Large intestine (tissue), 3 donors: ENCODE results near the gene KCNG2. TPM values are rescaled to one million over a fixed set of nuclear protein-coding genes. Genes with fewer than 3 reads are reported as not detected.

Source experiments
- DNase-seq, 2 donors: peaks; one replicate each; pipeline versions ENCODE4 v3.0.0 to v3.0.0-alpha.2; 2013
- H3K27ac ChIP-seq: one replicate; pipeline ENCODE4 v1.5.1; 2013; ENCODE audit warnings: low read length
- H3K27me3 ChIP-seq: 2 replicates; pipeline ENCODE4 v1.6.1; 2013; ENCODE audit warnings: low read length; ENCODE audit not compliant: control insufficient read depth, insufficient read depth
- H3K36me3 ChIP-seq: 2 replicates; pipeline ENCODE4 v1.6.1; 2013; ENCODE audit warnings: low read length; ENCODE audit not compliant: control insufficient read depth, insufficient read depth
- H3K4me1 ChIP-seq: one replicate; pipeline ENCODE4 v1.6.1; 2013; ENCODE audit warnings: low read length; ENCODE audit not compliant: control insufficient read depth, insufficient read depth
- H3K4me3 ChIP-seq: one replicate; pipeline ENCODE4 v1.5.1; 2013; ENCODE audit warnings: low read length
- H3K9me3 ChIP-seq: one replicate; pipeline ENCODE4 v1.6.1; 2013; ENCODE audit warnings: mild to moderate bottlenecking, low read depth, low read length, moderate library complexity; ENCODE audit not compliant: control insufficient read depth
- whole genome bisulfite sequencing: methylation state at CpG from one replicate; pipeline ENCODE4 v1.1.5; 2013; ENCODE audit warnings: low lambda C conversion rate; ENCODE audit not compliant: insufficient coverage; 5-methylcytosine and 5-hydroxymethylcytosine counted together
- polyA plus RNA-seq: library from polyadenylated mRNA; unstranded; fragments of 120-200 nt; gene quantifications from one replicate; pipeline ENCODE4 v1.2.1, GENCODE V29; 2013

The KCNG2 gene
- polyA plus RNA-seq, 1 donor, result 0.46 TPM

- no peaks in the 10 kb centered on the region for H3K27me3 ChIP-seq
- H3K4me1 ChIP-seq, result no peaks in the 10 kb centered on the region
- no peak overlapping the region for H3K4me3 ChIP-seq
- DNase-seq, result no peak
- peaks cover 36% of the 10 kb centered on the region for H3K36me3 ChIP-seq
- no peak overlapping the region for H3K27ac ChIP-seq
- 100% methylated on average over 1 of the region's 25 CpGs for WGBS
- peaks cover 58% of the 10 kb centered on the region for H3K9me3 ChIP-seq
These were observed 120.3 kb downstream of the KCNG2 start for GRCh38 chr18:79917853-79918614.

DNA sequence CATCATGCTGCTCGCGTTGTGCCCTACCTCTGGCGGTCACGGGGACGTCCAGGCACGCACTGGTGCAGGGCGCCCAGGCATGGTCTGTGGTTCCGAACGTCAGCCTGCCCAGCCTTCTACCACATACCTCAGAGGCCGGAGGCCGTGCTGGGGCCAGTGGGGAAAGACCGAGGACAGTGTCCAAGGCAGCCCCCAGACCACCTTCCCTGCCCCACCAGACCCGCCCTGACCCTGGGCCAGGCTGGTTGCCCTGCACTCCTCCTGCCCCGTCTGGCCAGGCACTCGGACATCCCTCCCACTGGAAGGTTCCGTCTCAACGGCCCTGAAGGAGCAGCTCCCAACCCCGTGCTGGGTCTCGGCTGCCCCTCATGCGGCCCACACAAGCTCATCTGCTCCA lies 120.9 kb downstream of the KCNG2 start:
- no CpG with 5 or more reads among the region's 20 CpGs for WGBS
- Histone ChIP-seq H3K36me3 (peaks cover 36% of the 10 kb centered on the region), H3K4me1 (no peaks in the 10 kb centered on the region), H3K9me3 (peaks cover 59% of the 10 kb centered on the region), H3K4me3 (no peak overlapping the region), H3K27ac (no peak overlapping the region), H3K27me3 (no peaks in the 10 kb centered on the region)
- DNase-seq, result no peak

GRCh38 chr18:79919089-79919488 lies 121.4 kb downstream of the KCNG2 start:
- H3K27me3 ChIP-seq, result no peaks in the 10 kb centered on the region
- H3K27ac ChIP-seq, result no peak overlapping the region
- no peak overlapping the region for H3K4me3 ChIP-seq
- H3K9me3 ChIP-seq, result peaks cover 62% of the 10 kb centered on the region
- no peaks in the 10 kb centered on the region for H3K4me1 ChIP-seq
- peaks cover 36% of the 10 kb centered on the region for H3K36me3 ChIP-seq
- 100% methylated on average over 4 of the region's 19 CpGs for WGBS
- DNase-seq, result no peak

- 100% methylated on average over 2 of the region's 24 CpGs for WGBS
- H3K27ac ChIP-seq, result no peak overlapping the region
- no peak overlapping the region for H3K4me3 ChIP-seq
- H3K27me3 ChIP-seq, result no peaks in the 10 kb centered on the region
- peaks cover 22% of the 10 kb centered on the region for H3K36me3 ChIP-seq
- H3K4me1 ChIP-seq, result no peaks in the 10 kb centered on the region
- H3K9me3 ChIP-seq, result peaks cover 45% of the 10 kb centered on the region
- no peak for DNase-seq
These were observed 124.5 kb downstream of the KCNG2 start for GRCh38 chr18:79921984-79922965.

GRCh38 chr18:79922971-79923411 lies 125.3 kb downstream of the KCNG2 start:
- Histone ChIP-seq H3K36me3 (peaks cover 22% of the 10 kb centered on the region), H3K9me3 (peaks cover 45% of the 10 kb centered on the region), H3K27me3 (no peaks in the 10 kb centered on the region), H3K4me3 (no peak overlapping the region), H3K27ac (no peak overlapping the region), H3K4me1 (no peaks in the 10 kb centered on the region)
- no CpG with 5 or more reads among the region's 17 CpGs for WGBS
- DNase-seq, result no peak

DNA sequence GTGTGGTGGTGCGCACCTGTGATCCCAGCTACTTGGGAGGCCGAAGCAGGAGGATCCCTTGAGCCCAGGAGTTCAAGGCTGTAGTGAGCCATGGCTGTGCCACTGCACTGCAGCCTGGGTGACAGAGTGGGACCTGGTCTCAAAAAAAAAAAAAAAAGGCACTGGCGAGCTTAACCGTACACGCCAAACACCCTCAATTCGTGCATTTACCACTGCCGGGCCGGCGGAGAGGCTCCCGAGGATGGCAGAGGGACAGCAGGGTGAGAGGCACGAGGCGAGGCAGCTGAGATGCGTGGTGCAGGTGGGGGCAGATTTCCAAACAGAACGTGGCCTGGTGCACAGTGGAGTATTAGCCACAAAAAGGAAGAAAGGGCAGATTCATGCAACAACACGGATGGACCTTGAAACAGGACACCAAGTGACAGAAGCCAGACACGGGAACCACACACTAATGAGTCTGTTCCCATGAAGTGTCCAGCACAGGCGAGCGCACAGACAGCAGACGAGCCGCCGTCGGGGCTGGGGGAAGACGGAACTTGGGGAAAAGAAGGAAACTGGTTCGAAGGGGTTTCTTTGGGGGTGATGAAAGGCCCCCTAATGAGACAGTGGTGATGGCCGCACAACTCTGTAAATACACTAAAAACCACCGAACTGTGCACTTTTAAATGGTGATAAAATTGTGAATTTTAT lies 126.3 kb downstream of the KCNG2 start:
- WGBS, result 88% methylated on average over 3 of the region's 26 CpGs
- no peak overlapping the region for H3K27ac ChIP-seq
- DNase-seq, result no peak

DNA sequence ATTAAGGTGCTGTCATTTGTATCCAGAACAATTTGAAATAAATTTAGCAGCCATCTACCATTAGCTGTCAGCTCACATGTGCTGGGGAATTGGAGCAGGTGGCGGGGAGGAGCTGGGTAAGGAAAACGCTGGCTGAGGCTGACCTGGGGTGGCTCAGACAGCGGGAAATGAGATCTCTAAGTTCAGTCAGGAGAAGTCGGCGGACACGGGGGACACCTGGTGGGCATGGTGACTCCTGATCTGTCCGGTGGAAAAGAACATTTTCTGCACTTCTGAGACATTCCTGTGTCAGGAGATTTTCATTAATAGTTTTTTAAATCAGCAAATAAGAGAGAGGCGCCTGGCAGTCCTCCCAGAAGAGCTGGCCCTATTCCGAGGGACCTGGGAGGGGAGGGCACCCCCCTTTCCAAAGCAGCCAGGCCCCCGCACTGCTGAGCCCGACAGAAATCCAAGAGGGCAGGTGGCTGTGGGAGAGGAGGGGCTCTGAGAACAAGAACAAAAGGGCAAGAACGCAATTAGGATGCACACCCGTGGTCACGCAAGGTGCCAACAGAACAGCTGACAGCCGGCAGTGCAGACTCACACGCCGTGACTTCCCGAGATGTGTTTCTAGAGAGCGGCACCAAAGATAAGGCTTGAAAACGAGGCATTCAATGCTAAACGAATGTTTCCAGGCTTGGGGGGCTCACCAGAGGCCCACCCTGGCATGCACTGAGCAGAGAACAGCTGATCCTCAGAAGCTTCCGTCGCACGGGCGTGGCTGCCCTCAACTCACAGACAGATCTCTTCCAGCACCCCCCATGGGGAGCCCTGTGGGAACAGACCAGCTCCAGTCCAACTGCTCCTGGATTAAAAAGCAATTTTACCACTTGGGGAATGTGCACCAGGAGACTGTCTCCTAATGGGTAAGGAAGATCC lies 127.3 kb downstream of the KCNG2 start:
- DNase-seq, result no peak

More for the DNA sequence above, 126.3 kb downstream of the KCNG2 start:
- Histone ChIP-seq H3K27me3 (no peaks in the 10 kb centered on the region), H3K4me3 (no peak overlapping the region), H3K36me3 (peaks cover 23% of the 10 kb centered on the region), H3K4me1 (no peaks in the 10 kb centered on the region), H3K9me3 (peaks cover 44% of the 10 kb centered on the region)

DNA sequence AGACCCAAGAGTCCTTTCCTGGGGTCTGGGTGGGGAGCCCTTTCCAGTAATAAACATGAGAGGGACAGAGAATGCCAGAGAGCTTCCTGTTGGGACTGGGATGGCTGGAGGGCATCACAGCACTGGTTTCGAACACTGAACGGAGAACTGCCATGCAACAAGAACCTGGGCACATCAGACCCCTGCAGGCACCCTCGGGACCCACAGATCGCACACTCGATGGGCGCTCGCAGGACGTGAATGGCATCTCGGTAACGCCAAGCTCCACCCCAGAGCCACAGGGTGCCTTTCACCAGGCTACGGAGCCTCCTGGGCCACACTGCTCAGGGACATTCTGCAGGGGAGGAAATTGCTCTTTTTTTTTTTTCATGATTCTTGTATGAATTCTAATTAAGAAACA lies 128.6 kb downstream of the KCNG2 start:
- WGBS, result no CpG with 5 or more reads among the region's 11 CpGs
- Histone ChIP-seq H3K4me1 (no peaks in the 10 kb centered on the region), H3K27me3 (no peaks in the 10 kb centered on the region), H3K27ac (no peak overlapping the region), H3K36me3 (peaks cover 22% of the 10 kb centered on the region), H3K4me3 (no peak overlapping the region), H3K9me3 (peaks cover 55% of the 10 kb centered on the region)
- DNase-seq, result no peak

More for the DNA sequence above, 127.3 kb downstream of the KCNG2 start:
- peaks cover 22% of the 10 kb centered on the region for H3K36me3 ChIP-seq
- no peak overlapping the region for H3K4me3 ChIP-seq
- no CpG with 5 or more reads among the region's 25 CpGs for WGBS
- H3K27me3 ChIP-seq, result no peaks in the 10 kb centered on the region
- no peak overlapping the region for H3K27ac ChIP-seq
- H3K4me1 ChIP-seq, result no peaks in the 10 kb centered on the region
- peaks cover 49% of the 10 kb centered on the region for H3K9me3 ChIP-seq

DNA sequence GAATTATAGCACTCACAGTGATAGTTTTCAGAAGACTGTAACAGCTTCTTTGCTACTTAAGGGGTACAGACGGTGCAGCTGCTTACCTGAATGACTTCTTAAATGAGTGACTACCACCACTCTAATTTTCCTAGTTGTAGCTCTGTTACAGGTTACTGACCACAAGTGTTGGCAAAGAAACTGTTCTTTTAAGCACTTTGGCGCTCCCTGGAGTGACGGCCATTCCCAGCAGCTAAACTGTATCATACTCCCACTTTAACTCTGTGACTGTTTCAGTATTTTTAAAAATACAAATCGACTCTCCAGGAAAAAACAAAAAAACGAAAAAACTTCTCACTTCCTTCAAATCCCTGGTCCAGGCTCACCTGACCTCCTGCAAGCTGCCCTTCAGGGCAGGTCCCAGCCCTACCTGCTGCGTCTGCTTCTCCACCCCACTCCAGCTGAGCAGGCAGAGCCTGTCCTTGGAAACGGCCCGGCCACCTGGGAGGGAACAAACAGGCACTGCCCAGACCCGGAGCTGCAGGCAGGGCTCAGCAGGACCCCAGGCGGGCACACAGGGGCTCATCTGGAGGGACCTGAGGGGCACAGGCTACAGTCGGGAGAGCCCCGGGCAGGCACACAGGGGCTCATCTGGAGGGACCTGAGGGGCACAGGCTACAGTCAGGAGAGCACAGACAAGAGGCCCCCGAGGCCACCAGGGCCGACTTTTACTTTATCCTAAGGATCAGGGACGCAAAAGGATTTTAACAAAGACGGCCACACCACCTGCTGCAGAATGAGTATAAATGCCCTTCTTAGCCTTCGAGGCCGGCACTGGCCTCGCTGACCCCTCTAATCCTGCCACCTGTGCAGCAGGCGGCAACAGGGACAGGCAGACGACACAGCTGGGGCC lies 129.2 kb downstream of the KCNG2 start:
- H3K36me3 ChIP-seq, result peaks cover 22% of the 10 kb centered on the region
- DNase-seq, result no peak

More for the DNA sequence above, 129.2 kb downstream of the KCNG2 start:
- Histone ChIP-seq H3K4me1 (no peaks in the 10 kb centered on the region), H3K9me3 (peaks cover 57% of the 10 kb centered on the region), H3K27ac (no peak overlapping the region), H3K4me3 (no peak overlapping the region), H3K27me3 (no peaks in the 10 kb centered on the region)
- WGBS, result no CpG with 5 or more reads among the region's 21 CpGs
